Suprapubic skin (tissue), 4 donors: ENCODE results near the gene TRNT1.

Experiments used
- CTCF ChIP-seq, 2 donors: fragments of 200-600 bp in 1 of 2; fragments of 450-650 bp in 1 of 2; sonication (generic) in 1 of 2; IDR thresholded peaks; one replicate each; pipeline ENCODE4 v1.5.1; 2016 to 2019; ENCODE audit warnings: antibody characterized with exemption in 2 of 2, mild to moderate bottlenecking in 1 of 2, moderate library complexity in 1 of 2
- POLR2A ChIP-seq, 2 donors: fragments of 450-650 bp; IDR thresholded peaks; one replicate each; pipeline ENCODE4 v1.6.1; 2017; ENCODE audit warnings: antibody characterized with exemption in 2 of 2, mild to moderate bottlenecking in 2 of 2, moderate library complexity in 2 of 2
- POLR2AphosphoS5 ChIP-seq, 3 donors: sonication (generic); formaldehyde crosslinking; IDR thresholded peaks; one replicate each; pipeline ENCODE4 v1.6.1; 2017; ENCODE audit warnings: antibody characterized with exemption in 3 of 3

- no peak for TF ChIP-seq CTCF (IDR thresholded peaks at IDR 0.05)
- no peak for TF ChIP-seq POLR2AphosphoS5 (IDR thresholded peaks at IDR 0.05)
- TF ChIP-seq POLR2A (IDR thresholded peaks at IDR 0.05), result no peak
These were observed 28.3 kb downstream of the TRNT1 start for GRCh38 chr3:3154879-3155610.
